H1 (cell line): ENCODE measurements around the gene NLRC5. TPM values are rescaled to one million over a fixed set of nuclear protein-coding genes. Genes with fewer than 3 reads are reported as not detected.

Experiments
- CTCF ChIA-PET: fragments of 300-600 bp; sonication (Branson Sonifier 250); formaldehyde crosslinking; loops from one replicate; lab custom pipeline; 2021; ENCODE audit not compliant: partially characterized antibody; lab: Charles Lee
- POLR2A ChIA-PET: fragments of 300-600 bp; sonication (Branson Sonifier 250); formaldehyde crosslinking; loops from one replicate; lab custom pipeline; 2021; ENCODE audit warnings: inconsistent platforms; ENCODE audit not compliant: partially characterized antibody; lab: Charles Lee
- DNase-seq, 2 experiments: peaks; one replicate each; pipeline versions ENCODE4 v3.0.0 to v3.0.0-alpha.2; 2010 to 2022; ENCODE audit warnings: low spot score in 2 of 2, low read depth in 1 of 2, mixed read lengths in 1 of 2
- FAIRE-seq: peaks from 2 replicates; lab custom pipeline; 2011; peaks lifted over from hg19 to GRCh38; lab: Jason Lieb, UNC
- H2AFZ ChIP-seq: 2 replicates; pipeline ENCODE4 v1.8.1; 2012; ENCODE audit warnings: low read length, inconsistent platforms
- H2AK5ac ChIP-seq: 2 replicates; pipeline ENCODE4 v1.6.1; 2013; ENCODE audit warnings: low read depth, low read length
- H2BK120ac ChIP-seq: replicated peaks from 2 replicates; pipeline ENCODE3; 2013; ENCODE audit warnings: low read depth, low read length, inconsistent platforms
- H2BK12ac ChIP-seq: 2 replicates; pipeline ENCODE4 v1.6.1; 2013; ENCODE audit warnings: low read depth, low read length
- H2BK15ac ChIP-seq: 2 replicates; pipeline ENCODE4 v1.6.1; 2013; ENCODE audit warnings: low read length
- H2BK20ac ChIP-seq: 2 replicates; pipeline ENCODE4 v1.6.1; 2013; ENCODE audit warnings: low read length
- H2BK5ac ChIP-seq: 2 replicates; pipeline ENCODE4 v1.6.1; 2013; ENCODE audit warnings: low read depth, low read length
- H3K14ac ChIP-seq: 2 replicates; pipeline ENCODE4 v1.6.1; 2013; ENCODE audit warnings: inconsistent platforms; ENCODE audit not compliant: insufficient read length
- H3K18ac ChIP-seq: 2 replicates; pipeline ENCODE4 v1.6.1; 2013; ENCODE audit warnings: low read length; ENCODE audit errors: extremely low read depth
- H3K23ac ChIP-seq: 2 replicates; pipeline ENCODE4 v1.6.1; 2013; ENCODE audit warnings: inconsistent platforms; ENCODE audit not compliant: insufficient read length
- H3K23me2 ChIP-seq: 2 replicates; pipeline ENCODE4 v1.6.1; 2013; ENCODE audit warnings: low read depth, low read length
- H3K27ac ChIP-seq: 2 replicates; pipeline ENCODE4 v1.6.1; 2011; ENCODE audit warnings: low read depth, low read length, inconsistent platforms
- H3K27me3 ChIP-seq, 4 experiments: replicated peaks in 1 of 4; 1 replicate in 1 of 4; 2 replicates in 3 of 4; pipeline versions ENCODE4 v1.6.1 to v1.8.1; 2011 to 2013; ENCODE audit warnings: low read length in 3 of 4, mild to moderate bottlenecking in 3 of 4, inconsistent platforms in 2 of 4, mixed read lengths in 2 of 4, moderate library complexity in 1 of 4; ENCODE audit not compliant: control insufficient read depth in 3 of 4, insufficient read depth in 3 of 4; ENCODE audit errors: extremely low read depth in 1 of 4
- H3K36me3 ChIP-seq, 4 experiments: 2 replicates each; pipeline versions ENCODE4 v1.6.1 to v1.8.1; 2011 to 2013; ENCODE audit warnings: mild to moderate bottlenecking in 4 of 4, low read length in 3 of 4, moderate library complexity in 2 of 4, control low read depth in 1 of 4, inconsistent platforms in 1 of 4; ENCODE audit not compliant: insufficient read depth in 4 of 4, control insufficient read depth in 2 of 4
- H3K4ac ChIP-seq: replicated peaks from 2 replicates; pipeline ENCODE3; 2013; ENCODE audit warnings: low read length, low read depth, mixed read lengths, inconsistent platforms; ENCODE audit not compliant: insufficient read length
- H3K4me1 ChIP-seq, 4 experiments: replicated peaks in 1 of 4; 1 replicate in 1 of 4; 2 replicates in 3 of 4; pipeline versions ENCODE4 v1.6.1 to v1.8.1; 2011 to 2013; ENCODE audit warnings: low read length in 3 of 4, inconsistent platforms in 2 of 4, mixed read lengths in 1 of 4; ENCODE audit not compliant: insufficient read depth in 4 of 4, control insufficient read depth in 3 of 4
- H3K4me2 ChIP-seq, 2 experiments: 2 replicates each; pipeline versions ENCODE4 v1.6.1 to v1.8.1; 2011 to 2013; ENCODE audit warnings: low read depth in 2 of 2, low read length in 2 of 2, control low read depth in 1 of 2, inconsistent platforms in 1 of 2, mild to moderate bottlenecking in 1 of 2; ENCODE audit not compliant: insufficient read depth in 1 of 2
- H3K4me3 ChIP-seq, 4 experiments: fragments of 200-600, 300-600 bp in 1 of 4; sonication (generic), shearing (Covaris generic), sonication (Bioruptor Twin) in 1 of 4; 2 replicates each; pipeline versions ENCODE4 v1.5.1 to v1.8.1; 2011 to 2016; ENCODE audit warnings: low read length in 4 of 4, low read depth in 3 of 4, control low read depth in 2 of 4, inconsistent platforms in 2 of 4, mild to moderate bottlenecking in 2 of 4, mixed read lengths in 1 of 4, moderate library complexity in 1 of 4; ENCODE audit not compliant: insufficient read depth in 2 of 4; ENCODE audit errors: extremely low read depth in 1 of 4
- H3K56ac ChIP-seq: replicated peaks from 2 replicates; pipeline ENCODE3; 2013; ENCODE audit warnings: low read depth, mild to moderate bottlenecking, mixed read lengths, low read length, inconsistent platforms; ENCODE audit not compliant: insufficient read length
- H3K79me1 ChIP-seq: 2 replicates; pipeline ENCODE4 v1.6.1; 2013; ENCODE audit warnings: low read depth, low read length, control low read depth
- H3K79me2 ChIP-seq, 2 experiments: 2 replicates each; pipeline versions ENCODE4 v1.6.1 to v1.8.1; 2012 to 2013; ENCODE audit warnings: low read length in 2 of 2, mild to moderate bottlenecking in 2 of 2, inconsistent platforms in 1 of 2; ENCODE audit not compliant: insufficient read depth in 2 of 2, control insufficient read depth in 1 of 2
- H3K9ac ChIP-seq, 4 experiments: replicated peaks in 1 of 4; 1 replicate in 1 of 4; 2 replicates in 3 of 4; pipeline versions ENCODE4 v1.6.1 to v1.8.1; 2011 to 2013; ENCODE audit warnings: low read depth in 3 of 4, low read length in 3 of 4, control low read depth in 2 of 4, mild to moderate bottlenecking in 2 of 4, moderate library complexity in 2 of 4, inconsistent platforms in 1 of 4; ENCODE audit errors: extremely low read depth in 1 of 4
- H3K9me3 ChIP-seq, 2 experiments: 2 replicates each; pipeline versions ENCODE4 v1.6.1 to v1.8.1; 2012 to 2013; ENCODE audit warnings: mild to moderate bottlenecking in 2 of 2, moderate library complexity in 2 of 2, control low read depth in 1 of 2, inconsistent platforms in 1 of 2, low read depth in 1 of 2, low read length in 1 of 2, mixed read lengths in 1 of 2; ENCODE audit not compliant: insufficient read depth in 2 of 2
- H4K20me1 ChIP-seq, 2 experiments: replicated peaks in 1 of 2; 2 replicates each; pipeline versions ENCODE3 to v1.8.1; 2011 to 2013; ENCODE audit warnings: inconsistent platforms in 2 of 2, low read length in 2 of 2, mild to moderate bottlenecking in 1 of 2; ENCODE audit not compliant: insufficient read depth in 2 of 2, control insufficient read depth in 1 of 2
- H4K5ac ChIP-seq: 2 replicates; pipeline ENCODE4 v1.6.1; 2013; ENCODE audit warnings: low read length, low read depth, mixed read lengths, inconsistent platforms; ENCODE audit not compliant: insufficient read length
- H4K8ac ChIP-seq: 2 replicates; pipeline ENCODE4 v1.8.0; 2013; ENCODE audit warnings: mild to moderate bottlenecking, moderate library complexity, low read length, inconsistent platforms; ENCODE audit not compliant: insufficient read depth; ENCODE audit errors: extremely low read depth
- H4K91ac ChIP-seq: replicated peaks from 2 replicates; pipeline ENCODE3; 2013; ENCODE audit warnings: low read length, mixed read lengths, inconsistent platforms; ENCODE audit not compliant: insufficient read length
- ATF2 ChIP-seq: IDR thresholded peaks from 2 replicates; pipeline ENCODE4 v1.6.1; 2012; ENCODE audit warnings: low read length, inconsistent platforms
- SUZ12 ChIP-seq: fragments of 200-600 bp; sonication (generic); IDR thresholded peaks from 2 replicates; pipeline ENCODE4 v1.6.1; 2012; ENCODE audit warnings: mild to moderate bottlenecking, inconsistent platforms, low read length, moderate library complexity, mixed read lengths
- WGBS, 2 experiments: shearing (Covaris generic) in 1 of 2; methylation state at CpG; one replicate each; pipeline versions ENCODE4 v1.1.6 to v1.1.7; 2013 to 2015; ENCODE audit warnings: low lambda C conversion rate in 2 of 2, mixed read lengths in 2 of 2, inconsistent platforms in 1 of 2, low coverage in 1 of 2, missing lambda C conversion rate in 1 of 2; ENCODE audit not compliant: insufficient replicate concordance in 2 of 2, insufficient coverage in 1 of 2, insufficient read length in 1 of 2; ENCODE audit errors: extremely low coverage in 1 of 2, missing lambda C conversion rate in 1 of 2; 5-methylcytosine and 5-hydroxymethylcytosine counted together
- polyA plus RNA-seq, 7 experiments: library from polyadenylated mRNA; depleted of rRNA in 3 of 7; stranded (reverse) in 5 of 7; unstranded in 2 of 7; fragments of >200 nt in 5 of 7; fragments of 200-250 nt in 2 of 7; gene quantifications; 1 replicate in 5 of 7; 2 replicates in 1 of 7; 4 replicates in 1 of 7; pipeline versions ENCODE4 v1.2.1 to v1.2.3, GENCODE V29; 2011 to 2013; ENCODE audit warnings: missing spikeins in 2 of 7, mixed read lengths in 2 of 7
- total RNA-seq: library from RNA; stranded (reverse); fragmentation: NEBNext Ultra II Directional; extraction: Animal tissue kit (Norgen Biotek cat#: 25700); gene quantifications from 2 replicates; pipeline ENCODE4 v1.2.1, GENCODE V29; 2021

The NLRC5 gene
- total and polyA plus RNA-seq, 2 of the 8 experiments (the other 6 are each of a cell fraction or from before 2014, with no cell fraction given) = 2.2 to 3.2 TPM

DNA sequence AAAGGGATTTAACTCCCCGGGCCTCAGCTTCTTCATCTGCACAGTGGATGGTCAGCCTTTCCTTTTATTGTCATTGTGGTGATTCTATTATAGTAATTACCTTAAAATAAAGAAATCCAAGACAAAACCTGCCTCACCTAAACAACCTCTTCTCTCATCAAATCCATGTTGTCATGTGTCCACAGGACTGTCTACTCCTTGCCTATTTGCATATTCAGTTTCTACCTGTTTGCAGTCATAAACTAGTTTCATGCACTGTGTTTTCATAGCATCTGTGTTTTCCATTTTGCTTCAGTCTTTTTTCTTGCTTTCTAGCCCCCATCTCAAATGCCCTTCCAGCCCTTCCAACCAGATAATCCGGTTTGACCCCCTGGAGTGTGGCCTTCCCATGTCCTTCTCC is 58.7 kb downstream of the NLRC5 start:
- Histone ChIP-seq H3K4ac (no peak overlapping the region), H4K91ac (no peak overlapping the region), H3K4me1 (no peaks in the 10 kb centered on the region), H3K79me2 (no peaks in the 10 kb centered on the region), H3K9ac (no peak overlapping the region), H3K18ac (no peak overlapping the region), H3K36me3 (no peaks in the 10 kb centered on the region), H3K4me3 (no peak overlapping the region), H3K23ac (no peak overlapping the region), H2BK20ac (no peak overlapping the region), H3K27me3 (no peaks in the 10 kb centered on the region), H3K23me2 (no peaks in the 10 kb centered on the region), H2AFZ (no peak overlapping the region), H3K79me1 (no peaks in the 10 kb centered on the region), H2BK5ac (no peak overlapping the region), H4K20me1 (no peaks in the 10 kb centered on the region), H3K56ac (no peak overlapping the region), H4K5ac (no peak overlapping the region), H4K8ac (no peak overlapping the region), H2AK5ac (no peak overlapping the region), H3K9me3 (no peaks in the 10 kb centered on the region), H3K27ac (no peak overlapping the region), H2BK120ac (no peak overlapping the region), H2BK12ac (no peak overlapping the region), H2BK15ac (no peak overlapping the region), H3K4me2 (no peak overlapping the region), H3K14ac (no peak overlapping the region)
- FAIRE-seq (no peak), DNase-seq (no peak)
- WGBS, 2 experiments = 74% methylated on average over 2 of the region's 2 CpGs; no CpG with 5 or more reads in 1 of the 2 experiments
- ChIA-PET POLR2A (no interaction called here), CTCF (interaction anchor here (6.0 kb wide), 1 partner anchor 81 kb away, joined by 75 read pairs; no protein-coding TSS in a partner anchor)
- TF ChIP-seq ATF2 = no peak
- TF ChIP-seq SUZ12 = no peak
